ENCODE measurements around the gene POLK. TPM values are rescaled to one million over a fixed set of nuclear protein-coding genes. Genes with fewer than 3 reads are reported as not detected.
"Not testable (repeated sequence)": the region's sequence is repeated elsewhere in the genome, so short reads cannot be mapped to it uniquely, and the experiment has no call there.

The POLK gene
- total RNA-seq, 1 experiment from 2014 or later, result 7.5 TPM

- Mint-ChIP-seq H3K27ac (ENCODE audit: unreplicated experiment) (no peak overlapping the region), H3K4me3 (ENCODE audit: unreplicated experiment) (no peak overlapping the region), H3K4me1 (ENCODE audit: low read depth, unreplicated experiment) (peaks cover 5% of the 10 kb centered on the region), H3K9me3 (ENCODE audit: unreplicated experiment) (peaks cover 14% of the 10 kb centered on the region), H3K27me3 (ENCODE audit: insufficient read depth, unreplicated experiment) (no peaks in the 10 kb centered on the region), H3K36me3 (ENCODE audit: insufficient read depth, unreplicated experiment) (no peaks in the 10 kb centered on the region)
- no peak overlapping the region for H3K4me3 ChIP-seq (ENCODE audit: low read depth, low read length)
- no TSS peak for BruUV-seq (replicated peaks)
- POLR2A ChIA-PET, result no interaction called here
- intact Hi-C loops (cut with micrococcal nuclease; ENCODE audit: unreplicated experiment), result no loop called here
- TF ChIP-seq CTCF (IDR thresholded peaks at IDR 0.05; ENCODE audit: insufficient read depth in 1 of 2, low read depth in 1 of 2, low read length in 1 of 2, severe bottlenecking in 1 of 2, unreplicated experiment in 1 of 2), result no peak
- no peak for DNase-seq
- peaks cover 4% of the 10 kb centered on the region; the same call in 1 of the 2 replicates for H3K9me3 ChIP-seq
- no peaks in the 10 kb centered on the region for H3K36me3 ChIP-seq (ENCODE audit: control insufficient read depth, insufficient read depth, low read length)
- H3K4me1 ChIP-seq, result no peaks in the 10 kb centered on the region
- no peaks in the 10 kb centered on the region for H3K27me3 ChIP-seq (replicated peaks; ENCODE audit: control insufficient read depth, insufficient read depth, low read length)
- CTCF ChIA-PET, result no interaction called here
Observed at GRCh38 chr5:75482482-75482881, 29.2 kb upstream of the POLK start.

GRCh38 chr5:75484605-75485004 lies 27.1 kb upstream of the POLK start:
- Histone ChIP-seq H3K36me3 (ENCODE audit: control insufficient read depth, insufficient read depth, low read length) (no peaks in the 10 kb centered on the region), H3K4me1 (no peaks in the 10 kb centered on the region), H3K4me3 (ENCODE audit: low read depth, low read length) (no peak overlapping the region), H3K9me3 (peaks cover 15% of the 10 kb centered on the region; the same call in 1 of the 2 replicates), H3K27me3 (replicated peaks; ENCODE audit: control insufficient read depth, insufficient read depth, low read length) (no peaks in the 10 kb centered on the region)
- no peak overlapping the region for H3K4me3 Mint-ChIP-seq (ENCODE audit: unreplicated experiment)
- CTCF ChIA-PET, result no interaction called here
- no TSS peak for BruUV-seq (replicated peaks)
- peaks cover 5% of the 10 kb centered on the region for H3K4me1 Mint-ChIP-seq (ENCODE audit: low read depth, unreplicated experiment)
- no peak for DNase-seq
- no peaks in the 10 kb centered on the region for H3K27me3 Mint-ChIP-seq (ENCODE audit: insufficient read depth, unreplicated experiment)
- peaks cover 29% of the 10 kb centered on the region for H3K9me3 Mint-ChIP-seq (ENCODE audit: unreplicated experiment)
- intact Hi-C loops (cut with micrococcal nuclease; ENCODE audit: unreplicated experiment), result no loop called here
- POLR2A ChIA-PET, result no interaction called here
- H3K27ac Mint-ChIP-seq (ENCODE audit: unreplicated experiment), result no peak overlapping the region
- H3K36me3 Mint-ChIP-seq (ENCODE audit: insufficient read depth, unreplicated experiment), result peaks cover 10% of the 10 kb centered on the region
- no peak for TF ChIP-seq CTCF (IDR thresholded peaks at IDR 0.05; ENCODE audit: insufficient read depth in 1 of 2, low read depth in 1 of 2, low read length in 1 of 2, severe bottlenecking in 1 of 2, unreplicated experiment in 1 of 2)

GRCh38 chr5:75489847-75490246 lies 21.8 kb upstream of the POLK start:
- H3K9me3 Mint-ChIP-seq (ENCODE audit: unreplicated experiment), result peaks cover 29% of the 10 kb centered on the region
- H3K9me3 ChIP-seq, result peaks cover 15% of the 10 kb centered on the region; the same call in 1 of the 2 replicates
- POLR2A ChIA-PET; H3K4me3 Mint-ChIP-seq (ENCODE audit: unreplicated experiment); H3K36me3 ChIP-seq (ENCODE audit: control insufficient read depth, insufficient read depth, low read length); DNase-seq; H3K27me3 ChIP-seq (replicated peaks; ENCODE audit: control insufficient read depth, insufficient read depth, low read length); H3K4me3 ChIP-seq (ENCODE audit: low read depth, low read length); H3K27me3 Mint-ChIP-seq (ENCODE audit: insufficient read depth, unreplicated experiment); H3K4me1 Mint-ChIP-seq (ENCODE audit: low read depth, unreplicated experiment); H3K27ac Mint-ChIP-seq (ENCODE audit: unreplicated experiment); H3K4me1 ChIP-seq; CTCF ChIA-PET; BruUV-seq (replicated peaks); intact Hi-C loops (cut with micrococcal nuclease; ENCODE audit: unreplicated experiment): not testable (repeated sequence)
- peaks cover 25% of the 10 kb centered on the region for H3K36me3 Mint-ChIP-seq (ENCODE audit: insufficient read depth, unreplicated experiment)

GRCh38 chr5:75491621-75492020 lies 20.1 kb upstream of the POLK start:
- no peak overlapping the region for H3K4me3 ChIP-seq (ENCODE audit: low read depth, low read length)
- intact Hi-C loops (cut with micrococcal nuclease; ENCODE audit: unreplicated experiment), result no loop called here
- BruUV-seq (replicated peaks), result no TSS peak
- H3K27me3 ChIP-seq (replicated peaks; ENCODE audit: control insufficient read depth, insufficient read depth, low read length), result no peaks in the 10 kb centered on the region
- H3K9me3 Mint-ChIP-seq (ENCODE audit: unreplicated experiment), result peaks cover 24% of the 10 kb centered on the region
- H3K27me3 Mint-ChIP-seq (ENCODE audit: insufficient read depth, unreplicated experiment), result no peaks in the 10 kb centered on the region
- TF ChIP-seq CTCF (IDR thresholded peaks at IDR 0.05; ENCODE audit: insufficient read depth in 1 of 2, low read depth in 1 of 2, low read length in 1 of 2, severe bottlenecking in 1 of 2, unreplicated experiment in 1 of 2), result no peak
- ChIA-PET CTCF (no interaction called here), POLR2A (no interaction called here)
- H3K27ac Mint-ChIP-seq (ENCODE audit: unreplicated experiment), result no peak overlapping the region
- no peak overlapping the region for H3K4me3 Mint-ChIP-seq (ENCODE audit: unreplicated experiment)
- H3K4me1 Mint-ChIP-seq (ENCODE audit: low read depth, unreplicated experiment), result no peaks in the 10 kb centered on the region
- DNase-seq, result no peak
- H3K36me3 ChIP-seq (ENCODE audit: control insufficient read depth, insufficient read depth, low read length), result no peaks in the 10 kb centered on the region
- H3K36me3 Mint-ChIP-seq (ENCODE audit: insufficient read depth, unreplicated experiment), result peaks cover 25% of the 10 kb centered on the region
- peaks cover 15% of the 10 kb centered on the region; the same call in 1 of the 2 replicates for H3K9me3 ChIP-seq
- H3K4me1 ChIP-seq, result no peaks in the 10 kb centered on the region

Data from Caco-2 (cell line).